Osteoblast (primary cell): ENCODE measurements around the gene ARHGEF1. TPM values are rescaled to one million over a fixed set of nuclear protein-coding genes. Genes with fewer than 3 reads are reported as not detected.

Experiments
- DNase-seq: peaks from one replicate; pipeline ENCODE4 v3.0.0; 2011; ENCODE audit warnings: low spot score, mixed read lengths; ENCODE audit not compliant: insufficient read length; ENCODE audit errors: missing footprints
- H2AFZ ChIP-seq: 2 replicates; pipeline ENCODE4 v1.6.0; 2011; ENCODE audit warnings: mild to moderate bottlenecking, low read length
- H3K27ac ChIP-seq: 2 replicates; pipeline ENCODE4 v1.5.1; 2011; ENCODE audit warnings: mild to moderate bottlenecking, low read depth, low read length, moderate library complexity
- H3K27me3 ChIP-seq: 2 replicates; pipeline ENCODE4 v1.6.0; 2012; ENCODE audit warnings: mild to moderate bottlenecking, control low read depth, inconsistent platforms, low read length, moderate library complexity; ENCODE audit not compliant: insufficient read depth
- H3K36me3 ChIP-seq: 2 replicates; pipeline ENCODE4 v1.5.1; 2011; ENCODE audit warnings: mild to moderate bottlenecking, low read length, control low read depth, moderate library complexity; ENCODE audit not compliant: insufficient read depth
- H3K4me1 ChIP-seq: 2 replicates; pipeline ENCODE4 v1.5.1; 2011; ENCODE audit warnings: mild to moderate bottlenecking, low read length, control low read depth, moderate library complexity; ENCODE audit not compliant: insufficient read depth
- H3K4me2 ChIP-seq: 2 replicates; pipeline ENCODE4 v1.6.0; 2011; ENCODE audit warnings: mild to moderate bottlenecking, low read length; ENCODE audit not compliant: insufficient read depth
- H3K4me3 ChIP-seq: fragments of 200-600 bp; sonication (generic); 3 replicates; pipeline ENCODE4 v1.5.1; 2012; ENCODE audit warnings: mild to moderate bottlenecking, low read length, inconsistent platforms; ENCODE audit not compliant: insufficient read depth
- H3K79me2 ChIP-seq: 2 replicates; pipeline ENCODE4 v1.6.0; 2012; ENCODE audit warnings: mild to moderate bottlenecking, low read length, control low read depth, inconsistent platforms; ENCODE audit not compliant: insufficient read depth
- H3K9me3 ChIP-seq: 2 replicates; pipeline ENCODE4 v1.5.1; 2011; ENCODE audit warnings: low read depth, low read length, control low read depth
- H4K20me1 ChIP-seq: 2 replicates; pipeline ENCODE4 v1.6.0; 2012; ENCODE audit warnings: mild to moderate bottlenecking, low read length, control low read depth; ENCODE audit not compliant: insufficient read depth
- total RNA-seq: library from RNA; depleted of rRNA; stranded (reverse); fragments of >200 nt; gene quantifications from 2 replicates; pipeline ENCODE4 v1.2.3, GENCODE V29; 2012
- TF ChIP-seq, protein P1 (sequence below): IDR thresholded peaks from 2 replicates; pipeline ENCODE4 v1.5.1; 2011; ENCODE audit warnings: mild to moderate bottlenecking, low read depth, low read length, moderate library complexity; ENCODE audit errors: extremely low read depth

The ARHGEF1 gene
- total RNA-seq, 1 donor = 31.8 TPM

DNA sequence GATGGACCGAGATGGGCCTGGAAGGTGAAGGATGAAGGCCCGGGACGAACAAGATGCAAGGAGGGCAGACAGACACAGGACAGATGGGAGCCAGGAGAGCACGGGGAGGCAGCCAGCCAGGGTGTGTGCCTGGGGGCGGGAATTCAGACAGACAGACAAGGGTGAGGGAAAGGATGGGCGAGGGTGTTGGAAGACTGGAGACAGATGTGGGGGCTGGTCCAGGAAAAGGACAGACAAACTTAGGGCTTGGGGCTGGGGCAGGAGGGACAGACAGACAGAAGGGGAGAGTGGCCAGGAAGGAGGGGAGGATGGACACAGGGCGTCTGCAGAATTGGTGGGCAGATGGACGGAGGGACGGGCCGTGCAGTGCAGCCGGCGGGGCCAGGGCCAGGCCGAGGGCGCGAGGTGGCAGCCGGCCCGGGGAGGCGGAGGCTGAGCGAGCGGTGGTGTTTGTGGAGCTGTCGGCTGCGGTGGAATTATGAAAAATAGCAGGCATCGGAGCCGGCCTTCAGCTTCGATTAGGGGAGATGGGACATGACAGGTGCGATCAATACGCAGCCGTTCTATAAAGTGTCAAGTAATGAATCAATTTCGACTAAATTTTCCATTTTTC, 49.8 kb downstream of the ARHGEF1 start:
- Histone ChIP-seq H3K4me2 (peak overlapping the region; percentile 39), H2AFZ (no peak overlapping the region), H3K27ac (no peak overlapping the region), H3K36me3 (no peaks in the 10 kb centered on the region), H3K4me1 (peaks cover 25% of the 10 kb centered on the region), H3K4me3 (no peak overlapping the region), H3K27me3 (peaks cover 53% of the 10 kb centered on the region), H4K20me1 (peaks cover 4% of the 10 kb centered on the region), H3K9me3 (no peaks in the 10 kb centered on the region), H3K79me2 (no peaks in the 10 kb centered on the region)
- peak; percentile 93 for DNase-seq
- TF ChIP-seq, protein P1, sequence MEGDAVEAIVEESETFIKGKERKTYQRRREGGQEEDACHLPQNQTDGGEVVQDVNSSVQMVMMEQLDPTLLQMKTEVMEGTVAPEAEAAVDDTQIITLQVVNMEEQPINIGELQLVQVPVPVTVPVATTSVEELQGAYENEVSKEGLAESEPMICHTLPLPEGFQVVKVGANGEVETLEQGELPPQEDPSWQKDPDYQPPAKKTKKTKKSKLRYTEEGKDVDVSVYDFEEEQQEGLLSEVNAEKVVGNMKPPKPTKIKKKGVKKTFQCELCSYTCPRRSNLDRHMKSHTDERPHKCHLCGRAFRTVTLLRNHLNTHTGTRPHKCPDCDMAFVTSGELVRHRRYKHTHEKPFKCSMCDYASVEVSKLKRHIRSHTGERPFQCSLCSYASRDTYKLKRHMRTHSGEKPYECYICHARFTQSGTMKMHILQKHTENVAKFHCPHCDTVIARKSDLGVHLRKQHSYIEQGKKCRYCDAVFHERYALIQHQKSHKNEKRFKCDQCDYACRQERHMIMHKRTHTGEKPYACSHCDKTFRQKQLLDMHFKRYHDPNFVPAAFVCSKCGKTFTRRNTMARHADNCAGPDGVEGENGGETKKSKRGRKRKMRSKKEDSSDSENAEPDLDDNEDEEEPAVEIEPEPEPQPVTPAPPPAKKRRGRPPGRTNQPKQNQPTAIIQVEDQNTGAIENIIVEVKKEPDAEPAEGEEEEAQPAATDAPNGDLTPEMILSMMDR = no peak

DNA sequence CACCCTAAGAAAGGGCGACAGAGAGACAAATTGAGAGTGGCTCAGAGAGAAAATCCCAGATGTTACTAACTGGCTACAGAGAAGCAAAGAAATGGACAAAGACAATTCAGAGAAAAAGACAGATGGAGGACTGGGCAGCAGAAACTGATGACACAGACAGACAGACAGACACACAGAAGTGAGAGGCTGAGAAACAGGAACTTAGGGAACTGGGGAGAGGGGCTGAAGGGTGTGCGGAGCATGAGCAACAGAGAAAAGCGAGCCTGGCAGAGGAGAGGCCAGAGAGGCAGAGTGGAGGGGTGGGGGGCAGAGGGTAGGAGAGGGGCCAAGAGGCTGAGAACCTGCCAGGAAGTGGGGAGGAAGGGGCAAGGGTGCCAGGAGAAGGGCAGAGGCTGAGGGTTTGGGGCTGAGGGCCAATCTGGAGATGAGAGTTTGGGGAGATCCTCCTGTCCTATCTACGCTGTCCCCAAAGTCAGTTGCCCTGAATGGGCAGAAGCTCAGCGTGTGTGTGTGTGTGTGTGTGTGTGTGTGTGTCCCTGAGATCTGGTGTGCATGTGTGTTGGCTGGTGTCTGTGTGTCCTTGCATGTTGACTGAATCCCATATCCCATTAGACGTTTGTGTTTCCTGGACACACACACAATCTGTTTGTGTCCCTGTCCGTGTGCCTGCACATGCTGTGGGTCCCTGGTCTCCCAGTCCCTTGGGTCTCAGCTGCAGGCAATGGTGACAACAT, 50.9 kb downstream of the ARHGEF1 start:
- no peaks in the 10 kb centered on the region for H3K9me3 ChIP-seq
- no peak overlapping the region for H3K4me2 ChIP-seq
- TF ChIP-seq, protein P1 = no peak
- H3K36me3 ChIP-seq = no peaks in the 10 kb centered on the region
- no peaks in the 10 kb centered on the region for H3K79me2 ChIP-seq
- H3K4me1 ChIP-seq = peaks cover 22% of the 10 kb centered on the region
- peaks cover 50% of the 10 kb centered on the region for H3K27me3 ChIP-seq
- DNase-seq = no peak
- no peak overlapping the region for H3K27ac ChIP-seq
- no peak overlapping the region for H3K4me3 ChIP-seq
- H2AFZ ChIP-seq = no peak overlapping the region
- H4K20me1 ChIP-seq = peaks cover 4% of the 10 kb centered on the region

DNA sequence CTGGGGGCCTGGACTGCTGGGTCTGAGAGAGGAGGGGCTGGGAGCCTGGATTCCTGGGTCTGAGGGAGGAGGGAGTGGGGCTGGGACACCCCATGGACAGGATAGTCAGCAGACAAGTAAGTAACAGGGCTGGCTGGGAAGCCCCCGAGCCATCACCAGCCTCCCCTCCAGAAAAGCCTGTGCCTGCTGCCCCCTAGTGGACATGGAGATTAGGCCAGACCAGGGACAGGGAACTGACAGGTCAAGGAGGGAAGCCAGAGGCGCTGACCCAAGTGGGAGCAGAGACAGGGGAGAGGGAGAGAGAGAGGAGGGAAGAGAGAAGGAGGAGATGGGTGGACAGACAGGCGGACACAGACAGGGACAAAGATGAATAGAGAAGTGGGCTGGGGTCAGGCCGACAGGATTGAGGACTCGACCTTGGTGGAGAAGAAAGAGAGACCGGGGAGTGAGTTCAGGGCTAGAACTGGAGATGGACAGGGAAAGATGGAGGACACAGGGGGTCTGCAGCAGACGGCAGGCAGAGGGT, 51.9 kb downstream of the ARHGEF1 start:
- Histone ChIP-seq H3K9me3 (no peaks in the 10 kb centered on the region), H3K36me3 (no peaks in the 10 kb centered on the region), H3K27ac (no peak overlapping the region), H2AFZ (no peak overlapping the region), H3K4me3 (no peak overlapping the region), H3K4me1 (peaks cover 22% of the 10 kb centered on the region), H3K27me3 (peaks cover 41% of the 10 kb centered on the region), H4K20me1 (peaks cover 4% of the 10 kb centered on the region), H3K79me2 (no peaks in the 10 kb centered on the region), H3K4me2 (peak overlapping the region; percentile 58)
- TF ChIP-seq, protein P1 = peak; percentile 93
- peak; percentile 98 for DNase-seq

DNA sequence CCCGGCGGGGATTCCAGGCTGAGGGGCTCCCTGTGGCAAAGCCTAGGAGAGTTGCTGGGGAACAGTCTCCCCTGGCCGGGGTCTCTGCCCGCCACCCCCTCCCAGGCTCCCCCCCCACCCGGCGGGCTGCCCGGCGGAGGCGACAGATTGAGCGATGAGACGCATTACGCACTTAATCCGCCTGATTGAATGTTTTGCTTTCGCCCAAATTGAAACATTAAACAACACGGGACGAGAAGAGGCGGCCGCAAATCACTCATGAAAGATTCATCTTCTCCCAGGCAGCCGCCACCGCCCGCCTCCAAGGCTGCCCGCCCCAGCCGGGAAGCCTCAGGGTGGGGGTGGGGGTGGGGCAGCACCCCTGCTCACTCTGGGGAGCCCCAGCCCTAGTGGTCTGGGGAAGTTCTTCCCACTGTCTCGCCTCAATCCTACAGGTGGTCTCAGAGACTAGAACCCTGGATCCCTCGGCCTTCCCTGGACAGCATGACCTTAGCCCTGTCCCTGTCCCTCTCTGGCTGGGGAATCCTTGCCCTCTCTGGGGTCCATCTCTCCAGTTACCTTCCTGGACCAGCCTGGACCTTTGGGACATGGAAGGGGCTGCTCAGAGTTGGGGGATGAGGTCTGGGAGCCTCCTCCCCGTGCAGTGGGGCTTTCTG, 52.9 kb downstream of the ARHGEF1 start:
- peak; percentile 94 for DNase-seq
- Histone ChIP-seq H4K20me1 (peaks cover 4% of the 10 kb centered on the region), H2AFZ (no peak overlapping the region), H3K4me3 (peak overlapping the region; percentile 41), H3K27ac (no peak overlapping the region), H3K4me1 (peaks cover 22% of the 10 kb centered on the region), H3K4me2 (peak overlapping the region; percentile 58), H3K79me2 (no peaks in the 10 kb centered on the region), H3K36me3 (no peaks in the 10 kb centered on the region), H3K9me3 (no peaks in the 10 kb centered on the region), H3K27me3 (peaks cover 31% of the 10 kb centered on the region)
- TF ChIP-seq, protein P1 = no peak
